AG04450 (cell line): ENCODE data around the gene SIX1. TPM values are rescaled to one million over a fixed set of nuclear protein-coding genes. Genes with fewer than 3 reads are reported as not detected.

Source experiments
- CTCF ChIA-PET: fragments of 300-600, 350-600 bp; formaldehyde crosslinking; extraction: SDS; loops from one replicate; lab custom pipeline; 2022; ENCODE audit warnings: antibody characterized with exemption, inconsistent platforms; lab: Charles Lee
- POLR2A ChIA-PET: fragments of 350-600 bp; formaldehyde crosslinking; extraction: SDS; loops from one replicate; lab custom pipeline; 2021; ENCODE audit warnings: antibody characterized with exemption, inconsistent platforms; lab: Yijun Ruan, JAX
- DNase-seq: peaks from one replicate; pipeline ENCODE4 v3.0.0-alpha.2; 2011; ENCODE audit warnings: low read depth, low spot score
- H3K27ac ChIP-seq: one replicate; pipeline ENCODE4 v1.5.1; 2012; ENCODE audit warnings: low read depth, low read length, control low read depth
- H3K27me3 ChIP-seq: one replicate; pipeline ENCODE4 v1.6.0; 2012; ENCODE audit warnings: low read length; ENCODE audit not compliant: control insufficient read depth, insufficient read depth
- H3K4me3 ChIP-seq: 2 replicates; pipeline ENCODE4 v1.5.1; 2011; ENCODE audit warnings: mild to moderate bottlenecking, low read depth, low read length, control low read depth
- H3K9me3 ChIP-seq: 2 replicates; pipeline ENCODE4 v1.5.1; 2012; ENCODE audit warnings: low read length; ENCODE audit not compliant: control insufficient read depth, insufficient read depth
- polyA plus RNA-seq: library from polyadenylated mRNA; depleted of rRNA; stranded (reverse); fragments of >200 nt; gene quantifications from 2 replicates; pipeline ENCODE4 v1.2.3, GENCODE V29; 2011
- TF ChIP-seq, protein P1 (sequence below): IDR thresholded peaks from 2 replicates; pipeline ENCODE4 v1.5.1; 2011; ENCODE audit warnings: low read depth, low read length, control low read depth, inconsistent platforms

Gene SIX1
- polyA plus RNA-seq, 1 experiment = 25.6 TPM

DNA sequence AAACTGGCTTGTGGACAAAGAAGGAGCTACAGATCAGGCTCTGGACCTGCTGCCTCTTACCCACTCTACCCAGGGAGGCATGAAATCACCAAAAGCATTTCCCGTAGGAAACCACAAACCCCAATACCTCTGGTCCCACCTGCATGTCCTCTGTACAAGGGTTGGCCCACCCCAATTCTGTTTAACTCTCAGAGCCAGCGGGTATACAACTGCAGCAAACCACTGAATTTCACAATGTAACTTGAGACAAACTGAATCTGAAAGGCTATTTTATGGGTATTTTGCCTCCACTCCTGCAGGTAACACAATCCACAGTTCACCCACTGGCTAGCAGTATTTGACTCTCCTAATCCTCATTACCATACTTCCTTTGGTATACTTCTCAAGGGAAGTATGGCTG, 16.5 kb downstream of the SIX1 start:
- Histone ChIP-seq H3K4me3 (no peak overlapping the region), H3K9me3 (peaks cover 6% of the 10 kb centered on the region; the same call in 1 of the 2 replicates), H3K27ac (no peak overlapping the region), H3K27me3 (no peaks in the 10 kb centered on the region)
- DNase-seq = no peak
- TF ChIP-seq, protein P1, sequence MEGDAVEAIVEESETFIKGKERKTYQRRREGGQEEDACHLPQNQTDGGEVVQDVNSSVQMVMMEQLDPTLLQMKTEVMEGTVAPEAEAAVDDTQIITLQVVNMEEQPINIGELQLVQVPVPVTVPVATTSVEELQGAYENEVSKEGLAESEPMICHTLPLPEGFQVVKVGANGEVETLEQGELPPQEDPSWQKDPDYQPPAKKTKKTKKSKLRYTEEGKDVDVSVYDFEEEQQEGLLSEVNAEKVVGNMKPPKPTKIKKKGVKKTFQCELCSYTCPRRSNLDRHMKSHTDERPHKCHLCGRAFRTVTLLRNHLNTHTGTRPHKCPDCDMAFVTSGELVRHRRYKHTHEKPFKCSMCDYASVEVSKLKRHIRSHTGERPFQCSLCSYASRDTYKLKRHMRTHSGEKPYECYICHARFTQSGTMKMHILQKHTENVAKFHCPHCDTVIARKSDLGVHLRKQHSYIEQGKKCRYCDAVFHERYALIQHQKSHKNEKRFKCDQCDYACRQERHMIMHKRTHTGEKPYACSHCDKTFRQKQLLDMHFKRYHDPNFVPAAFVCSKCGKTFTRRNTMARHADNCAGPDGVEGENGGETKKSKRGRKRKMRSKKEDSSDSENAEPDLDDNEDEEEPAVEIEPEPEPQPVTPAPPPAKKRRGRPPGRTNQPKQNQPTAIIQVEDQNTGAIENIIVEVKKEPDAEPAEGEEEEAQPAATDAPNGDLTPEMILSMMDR = no peak
- ChIA-PET CTCF (interaction anchor here (0.6 to 1.5 kb wide), 4 partner anchors 12 to 652 kb away, joined by 3 to 5 read pairs (median 3); no protein-coding TSS in a partner anchor), POLR2A (no interaction called here)

DNA sequence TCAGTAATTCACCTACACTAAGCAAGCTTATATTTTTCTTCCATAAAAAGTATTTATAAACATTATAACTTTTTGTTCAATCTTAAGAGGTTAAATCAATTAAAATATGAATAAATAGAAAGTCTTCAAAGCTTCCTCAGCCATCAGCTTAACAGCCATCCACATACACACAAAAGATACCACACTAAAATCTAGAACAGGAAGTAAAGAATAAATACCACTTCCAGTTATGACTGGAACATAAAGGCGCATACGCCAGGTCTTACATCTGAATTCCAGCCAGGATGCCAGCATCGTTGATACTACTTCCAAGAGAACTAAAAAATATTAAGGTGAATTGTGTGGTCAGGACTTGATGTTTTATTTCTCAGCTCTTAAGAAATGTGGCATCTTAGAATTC, 17.0 kb downstream of the SIX1 start:
- POLR2A ChIA-PET = interaction anchor here (1.3 kb wide), 1 partner anchor 16 kb away, joined by 3 read pairs; no protein-coding TSS in a partner anchor
- Histone ChIP-seq H3K4me3 (no peak overlapping the region), H3K27ac (no peak overlapping the region), H3K27me3 (no peaks in the 10 kb centered on the region), H3K9me3 (peaks cover 3% of the 10 kb centered on the region; the same call in 1 of the 2 replicates)
- TF ChIP-seq, protein P1 = no peak
- CTCF ChIA-PET = interaction anchor here (1.2 to 1.4 kb wide), 2 partner anchors 26 to 621 kb away, joined by 3 to 4 read pairs; no protein-coding TSS in a partner anchor
- DNase-seq = no peak

DNA sequence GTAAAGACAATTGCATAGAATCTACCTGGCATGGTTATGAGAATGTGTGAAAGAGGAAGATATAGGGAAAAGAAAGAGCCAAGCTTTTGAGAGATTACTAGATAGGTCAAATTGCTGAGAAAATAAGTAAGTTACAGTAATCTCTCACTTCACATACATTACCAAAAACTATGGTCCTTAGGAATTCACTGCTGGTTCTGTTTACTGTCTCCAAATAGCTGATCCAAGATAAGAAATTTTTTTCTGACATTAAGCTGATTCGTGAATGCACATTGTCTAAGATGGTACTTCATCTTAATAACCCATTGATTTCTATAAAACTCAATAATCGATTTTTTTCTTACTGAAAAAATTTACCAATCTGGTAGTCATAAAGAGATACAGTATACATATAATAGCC, 17.4 kb downstream of the SIX1 start:
- Histone ChIP-seq H3K4me3 (no peak overlapping the region), H3K9me3 (no peaks in the 10 kb centered on the region), H3K27ac (no peak overlapping the region), H3K27me3 (no peaks in the 10 kb centered on the region)
- DNase-seq = no peak
- TF ChIP-seq, protein P1 = no peak
- CTCF ChIA-PET = interaction anchor here (1.2 kb wide), 1 partner anchor 622 kb away, joined by 4 read pairs; no protein-coding TSS in a partner anchor
- POLR2A ChIA-PET = interaction anchor here (1.3 kb wide), 1 partner anchor 17 kb away, joined by 3 read pairs; no protein-coding TSS in a partner anchor

DNA sequence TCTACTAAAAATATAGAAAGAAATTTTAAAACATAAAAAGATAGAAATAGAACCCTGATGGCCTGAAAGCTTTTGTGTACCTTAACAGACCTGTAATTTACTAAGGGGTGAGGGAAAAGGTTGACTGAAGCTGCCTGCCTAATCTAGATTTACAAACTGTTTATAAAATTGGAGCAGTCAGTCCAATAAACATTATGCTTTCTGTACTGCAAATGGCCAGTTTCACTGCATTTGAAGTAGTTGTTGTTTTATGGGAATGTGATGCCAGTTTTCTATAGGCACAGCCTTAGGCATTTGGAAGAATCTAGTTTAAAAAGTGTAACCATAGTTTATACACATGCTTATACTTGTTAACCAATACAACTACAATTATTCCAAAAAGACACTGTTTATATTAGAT, 19.1 kb downstream of the SIX1 start:
- TF ChIP-seq, protein P1 = no peak
- ChIA-PET CTCF (interaction anchor here (1.3 kb wide), 1 partner anchor 655 kb away, joined by 3 read pairs; no protein-coding TSS in a partner anchor), POLR2A (no interaction called here)
- DNase-seq = no peak
- Histone ChIP-seq H3K27me3 (no peaks in the 10 kb centered on the region), H3K9me3 (no peaks in the 10 kb centered on the region), H3K4me3 (no peak overlapping the region), H3K27ac (no peak overlapping the region)

DNA sequence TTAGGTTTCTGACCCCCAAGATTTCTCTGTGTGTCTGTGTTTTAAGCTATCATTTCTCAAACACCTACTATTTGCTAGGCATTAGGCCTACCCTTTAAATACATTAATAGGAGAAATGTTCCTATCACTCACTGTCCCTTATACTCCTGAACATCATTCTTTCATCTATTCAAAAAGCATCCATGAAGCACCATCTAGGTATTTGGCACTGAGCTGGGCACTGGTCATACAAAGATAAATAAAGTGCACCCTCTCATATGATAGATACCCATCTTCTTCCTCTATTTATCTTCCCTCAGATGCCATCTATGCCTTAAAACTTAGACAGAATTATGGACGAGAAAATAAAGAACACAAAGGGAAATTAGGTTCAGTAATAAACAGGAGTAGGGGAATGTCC, 20.4 kb downstream of the SIX1 start:
- POLR2A ChIA-PET = no interaction called here
- DNase-seq = no peak
- Histone ChIP-seq H3K27me3 (no peaks in the 10 kb centered on the region), H3K27ac (no peak overlapping the region), H3K9me3 (no peaks in the 10 kb centered on the region), H3K4me3 (no peak overlapping the region)
- CTCF ChIA-PET = interaction anchor here (1.3 kb wide), 1 partner anchor 657 kb away, joined by 3 read pairs; no protein-coding TSS in a partner anchor
- TF ChIP-seq, protein P1 = no peak
